Activated CD4-positive, CD25-positive, alpha-beta regulatory T cell (primary cell): Measurements from ENCODE around the gene CEACAM21.

Source experiments
- DNase-seq, 4 experiments: peaks; one replicate each; lab custom pipeline; 2025; lab: John Stamatoyannopoulos, UW

Gene CEACAM21

GRCh38 chr19:41575998-41576397 is at the start of gene CEACAM21:
CEACAM21 (plus strand) TSS chr19:41576166; CDS start chr19:41576275, 109 bp downstream.
- peak in 1 of 4 experiments; percentile 13 for DNase-seq

DNA sequence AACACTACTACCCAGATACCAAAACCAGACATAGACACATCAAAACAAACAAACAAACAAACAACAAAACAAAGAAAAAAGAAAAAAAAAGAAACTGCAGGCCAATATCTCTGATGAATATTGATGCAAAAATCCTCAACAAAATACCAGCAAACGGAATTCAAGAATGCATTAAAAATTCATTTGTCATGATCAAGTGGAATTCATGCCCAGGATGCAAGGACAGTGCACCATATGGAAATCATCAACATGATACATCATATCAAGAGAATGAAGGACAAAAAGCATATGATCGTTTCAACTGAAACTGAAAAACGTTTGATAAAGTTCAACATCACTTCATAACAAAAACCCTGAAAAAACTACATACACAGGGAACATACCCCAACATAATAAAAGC is 48.9 kb upstream of the CEACAM21 start:
- no peak for DNase-seq

DNA sequence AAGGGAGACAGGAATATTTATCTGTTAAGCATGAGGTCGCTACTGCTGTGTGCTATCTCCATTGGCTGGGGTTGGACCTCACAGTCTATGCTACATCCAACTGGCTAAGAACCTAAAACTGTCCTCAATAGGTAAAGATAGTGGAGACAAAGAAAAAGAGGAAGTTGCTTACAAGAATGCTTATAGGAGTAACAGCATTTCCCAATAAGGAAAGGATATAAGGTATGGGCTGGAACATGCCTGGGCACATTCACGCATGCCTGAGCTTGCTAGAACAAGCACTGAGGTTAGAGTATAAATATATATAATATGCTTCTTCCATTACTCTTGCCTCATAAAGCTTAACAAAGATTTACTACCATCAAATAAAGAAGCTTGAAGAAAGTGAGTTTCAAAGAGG is 47.9 kb upstream of the CEACAM21 start:
- DNase-seq: no peak

GRCh38 chr19:41529484-41530183 is 46.3 kb upstream of the CEACAM21 start:
- DNase-seq: no peak

DNA sequence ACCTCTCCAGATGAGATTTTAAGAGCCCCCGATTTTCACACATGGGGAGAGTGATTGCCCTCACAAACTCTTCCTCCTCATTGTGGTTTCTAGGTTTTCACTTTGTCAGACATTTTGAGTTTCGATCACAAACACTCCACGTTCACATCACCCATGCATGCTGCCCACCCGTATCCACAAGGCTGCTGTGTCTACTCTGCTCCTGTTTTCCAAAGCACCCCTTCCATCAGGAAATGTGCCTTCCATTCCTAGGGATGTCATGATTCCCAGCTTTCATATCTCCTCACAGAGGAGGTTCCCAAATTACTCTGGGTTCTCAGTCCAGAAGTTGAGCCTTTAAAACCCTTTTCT is 45.8 kb upstream of the CEACAM21 start:
- DNase-seq: no peak

DNA sequence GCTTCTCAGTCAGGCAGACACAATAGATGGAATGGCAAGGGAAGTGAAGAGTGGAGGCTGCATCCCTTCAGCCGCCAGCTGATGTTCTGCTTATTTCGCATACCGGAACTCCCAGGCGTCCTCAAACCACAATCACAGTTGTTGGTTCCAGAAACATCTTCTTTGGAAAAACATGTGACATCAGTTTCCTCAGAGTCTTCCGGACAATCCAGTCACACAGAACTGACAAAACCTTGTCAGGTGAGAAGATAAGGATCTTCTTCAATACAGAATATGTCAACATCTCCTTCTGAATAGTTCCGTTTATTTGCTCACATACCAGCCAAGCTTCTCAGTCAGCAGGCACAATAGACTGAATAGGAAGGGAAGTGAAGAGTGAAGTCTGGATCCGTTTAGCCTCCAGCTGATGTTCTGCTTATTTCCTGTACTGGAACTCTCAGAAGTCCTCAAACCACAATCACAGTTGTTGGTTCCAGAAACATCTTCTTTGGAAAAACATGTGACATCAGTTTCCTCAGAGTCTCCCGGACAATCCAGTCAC is 45.1 kb upstream of the CEACAM21 start:
- no peak for DNase-seq

DNA sequence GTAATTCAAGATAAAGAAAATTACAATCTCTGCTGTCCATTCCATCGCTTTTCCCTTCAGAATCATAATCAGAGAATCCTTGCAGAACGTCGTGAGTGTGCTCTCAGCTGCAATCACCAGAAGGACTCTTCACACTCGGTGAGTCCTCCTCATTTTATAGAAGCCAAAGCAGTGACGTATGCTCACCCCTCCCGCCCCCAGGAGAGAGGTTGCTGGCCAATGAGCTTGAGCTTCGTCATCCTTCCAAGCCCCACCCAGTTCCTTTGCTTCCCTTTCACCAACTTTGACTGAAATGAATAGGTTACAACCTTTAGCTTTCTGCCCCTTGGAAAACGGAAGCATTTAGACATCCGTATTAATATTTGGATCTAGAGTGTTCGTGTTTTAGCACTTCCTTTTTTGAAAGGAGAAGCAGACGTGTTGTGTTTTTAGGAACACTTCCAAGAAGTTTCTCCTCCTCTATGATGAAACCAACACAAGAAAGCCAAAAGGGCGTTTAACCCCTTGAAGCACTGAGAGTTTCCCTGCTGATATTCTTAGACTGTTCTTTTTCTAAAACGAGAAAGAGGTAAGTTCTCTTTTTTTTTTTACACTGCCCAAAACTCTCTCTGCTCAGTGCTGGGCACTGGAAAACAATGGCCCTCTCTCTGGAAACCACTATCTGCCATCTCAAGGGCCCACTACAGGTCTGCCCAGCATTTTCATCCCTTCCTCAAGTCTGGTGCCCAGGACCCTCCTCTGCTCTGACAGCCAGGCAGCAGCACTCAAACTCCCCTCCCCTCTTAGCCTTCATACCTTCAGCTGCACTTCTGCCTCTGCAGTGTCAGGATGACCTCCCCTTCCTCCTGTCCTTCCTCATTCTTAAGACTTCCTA is 44.3 kb upstream of the CEACAM21 start:
- DNase-seq: peak; percentile 23 to 49 (median 39)

- DNase-seq: no peak
Measured at GRCh38 chr19:41532526-41532925, 43.4 kb upstream of the CEACAM21 start.

GRCh38 chr19:41533671-41534215 is 42.2 kb upstream of the CEACAM21 start:
- no peak for DNase-seq

DNA sequence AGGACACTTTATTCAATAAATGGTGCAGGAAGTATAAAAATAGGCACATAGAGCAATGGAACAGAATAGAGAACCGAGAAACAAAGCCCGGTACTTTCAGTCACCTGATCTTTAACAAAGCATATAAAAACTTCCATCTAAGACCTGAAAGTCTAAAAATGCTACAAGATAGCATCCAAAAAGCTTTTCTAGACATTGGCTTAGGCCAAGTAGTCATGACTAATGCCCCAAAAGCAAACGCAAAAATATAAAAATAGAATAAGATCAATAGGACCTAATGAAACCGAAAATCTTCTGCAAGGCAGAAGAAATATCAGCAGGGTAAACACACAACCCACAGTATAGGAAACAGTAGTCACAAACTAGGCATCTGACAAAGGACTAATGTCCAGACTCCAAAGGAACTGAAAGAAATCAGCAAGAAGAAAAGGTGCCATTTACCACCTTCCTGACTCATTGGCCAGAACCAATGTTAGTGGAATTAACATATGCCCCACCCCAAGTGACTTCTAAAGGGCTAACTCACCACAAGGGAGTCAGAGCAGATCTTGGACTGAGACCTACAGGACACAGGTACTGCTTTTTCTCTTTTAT is 40.8 kb upstream of the CEACAM21 start:
- no peak for DNase-seq

DNA sequence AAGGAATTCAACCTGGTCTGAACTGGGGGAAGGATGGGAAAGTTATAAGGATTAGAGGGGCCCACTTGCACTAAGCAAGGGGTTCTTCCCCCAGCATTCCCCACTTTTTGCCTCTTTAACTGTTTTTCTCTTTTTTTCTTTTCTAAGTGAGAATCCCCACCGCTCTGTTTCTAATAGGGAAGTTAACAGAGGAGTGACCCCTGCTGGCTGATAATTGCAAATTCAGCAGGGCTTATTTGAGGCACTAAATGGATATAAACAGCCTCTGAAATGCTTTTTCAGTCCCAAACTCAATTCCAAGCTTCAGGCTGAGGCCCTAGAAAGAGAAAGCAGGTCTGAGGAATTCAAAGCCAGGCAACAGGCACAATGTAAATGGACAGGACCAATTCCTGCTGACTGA is 38.2 kb upstream of the CEACAM21 start:
- DNase-seq: no peak

DNA sequence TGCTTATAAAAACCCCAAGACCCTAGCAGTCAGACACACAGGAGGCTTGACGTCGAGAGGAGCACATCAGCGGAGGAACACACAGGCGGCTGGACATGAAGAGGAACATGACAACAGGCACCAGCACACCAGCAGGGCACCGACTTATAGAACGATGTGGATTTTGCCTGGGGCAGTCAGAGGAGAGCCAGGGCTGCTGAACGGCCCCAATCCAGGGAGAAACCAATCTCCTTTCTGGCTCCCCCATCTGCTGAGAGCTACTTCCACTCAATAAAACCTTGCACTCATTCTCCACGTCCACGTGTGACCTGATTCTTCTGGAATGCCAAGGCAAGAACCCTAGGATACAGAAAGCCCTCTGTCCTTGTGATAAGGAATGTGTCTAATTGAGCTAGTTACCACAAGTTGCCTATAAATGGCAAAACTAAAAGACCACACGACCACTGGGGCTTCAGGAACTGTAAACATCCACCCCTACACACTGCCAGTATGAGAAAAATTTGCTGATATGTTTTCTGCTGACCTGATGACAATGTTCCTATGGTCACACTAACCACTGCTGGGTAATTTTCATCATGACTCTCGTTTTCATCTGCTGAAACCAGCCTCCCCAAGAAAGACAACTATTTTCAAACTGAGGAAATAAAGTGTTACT is 35.8 kb upstream of the CEACAM21 start:
- no peak for DNase-seq

DNA sequence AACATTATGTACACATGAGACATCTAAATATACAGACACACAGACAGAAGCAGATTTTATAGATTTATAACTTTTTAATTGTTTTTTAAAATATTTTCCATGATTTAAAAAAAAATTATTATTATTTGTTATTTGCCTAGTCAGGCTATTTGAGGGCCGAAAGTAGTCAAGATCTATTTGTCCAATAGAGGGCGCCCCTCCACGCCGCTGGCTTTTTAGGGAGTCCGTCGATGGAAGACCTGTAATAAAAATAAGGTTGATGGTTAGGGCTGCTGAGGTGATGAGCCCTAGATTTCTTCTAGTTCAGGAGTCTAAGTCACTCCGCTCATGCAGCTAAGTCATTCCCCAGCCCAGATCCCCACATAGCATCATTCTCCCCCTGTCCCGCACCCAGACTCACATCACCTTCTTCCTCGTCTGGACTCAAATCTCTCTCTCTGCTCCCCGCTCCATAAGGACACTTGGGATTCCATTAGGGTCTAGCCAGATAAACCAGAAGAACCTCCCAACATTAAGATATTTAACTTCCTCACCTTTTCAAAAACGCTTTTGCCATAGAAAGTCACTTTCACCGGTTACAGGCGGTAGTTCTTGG is 33.9 kb upstream of the CEACAM21 start:
- DNase-seq: peak; percentile 55 to 68 (median 58)

- DNase-seq: no peak
Measured at GRCh38 chr19:41542622-41543021, 33.3 kb upstream of the CEACAM21 start.

DNA sequence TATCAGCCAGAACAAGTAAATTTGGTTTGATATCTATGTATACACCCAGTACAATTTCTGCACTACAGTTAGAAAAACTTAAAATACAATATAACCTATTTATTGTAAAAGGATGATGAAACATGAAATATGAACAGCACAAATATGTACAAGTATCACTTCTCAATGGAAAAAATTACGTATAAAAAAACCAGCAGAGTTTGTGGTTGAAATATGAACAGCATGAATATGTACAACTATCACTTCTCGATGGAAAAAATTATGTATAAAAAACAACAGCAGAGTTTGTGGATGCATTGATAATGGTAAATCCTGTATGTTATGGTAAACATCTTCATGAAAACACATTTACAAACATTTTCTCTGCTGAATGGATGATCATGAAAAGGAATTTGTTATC is 32.4 kb upstream of the CEACAM21 start:
- no peak for DNase-seq

GRCh38 chr19:41545547-41545946 is 30.4 kb upstream of the CEACAM21 start:
- no peak for DNase-seq

- DNase-seq: no peak
Measured at GRCh38 chr19:41546386-41546789, 29.6 kb upstream of the CEACAM21 start.

DNA sequence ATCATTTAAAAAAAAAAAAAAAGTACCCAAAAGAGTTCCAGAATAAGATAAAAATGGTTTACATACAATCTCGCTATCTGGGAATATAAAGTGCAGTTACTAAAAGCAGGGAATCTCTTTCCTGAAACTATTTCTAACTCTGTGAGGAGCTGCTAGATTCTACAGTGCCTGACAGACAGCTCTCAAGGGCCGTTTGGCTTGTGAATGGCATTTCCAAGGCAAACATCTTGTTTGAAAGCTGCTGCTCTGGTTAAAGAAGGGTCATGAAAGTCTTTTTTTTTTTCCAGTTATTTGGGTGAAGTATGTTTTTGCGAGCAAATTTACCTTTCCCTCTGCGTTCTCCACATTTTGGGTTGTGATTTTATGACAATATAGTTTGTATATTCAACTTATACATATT is 29.0 kb upstream of the CEACAM21 start:
- no peak for DNase-seq

- no peak for DNase-seq
Measured at GRCh38 chr19:41547569-41547968, 28.4 kb upstream of the CEACAM21 start.

DNA sequence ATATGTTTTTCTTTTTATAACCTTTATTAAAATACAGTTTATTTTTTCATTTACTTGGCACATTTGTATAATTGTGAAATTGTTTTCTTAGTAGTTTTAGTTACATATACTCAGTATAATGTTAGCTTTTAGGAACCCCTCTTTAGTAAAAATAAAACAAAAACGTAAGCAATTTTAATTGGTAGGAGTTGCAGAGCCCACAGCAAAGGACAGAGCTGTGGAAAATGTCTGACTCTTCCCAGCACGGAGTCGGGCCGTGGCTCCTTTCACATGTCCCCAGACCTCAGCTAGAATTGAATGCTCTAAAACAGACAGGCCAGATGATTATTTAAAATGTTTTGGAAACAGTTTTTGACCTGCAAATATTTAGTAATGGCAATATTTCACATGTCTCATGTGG is 27.9 kb upstream of the CEACAM21 start:
- no peak for DNase-seq

GRCh38 chr19:41548954-41549688 is 26.8 kb upstream of the CEACAM21 start:
- peak in 3 of 4 experiments; percentile 29 to 42 (median 30) for DNase-seq
